OCI-LY3 (cell line): ENCODE measurements around the gene PRCD.
"Not testable (repeated sequence)": the region's sequence is repeated elsewhere in the genome, so short reads cannot be mapped to it uniquely, and the experiment has no call there.

ENCODE experiments used
- CTCF ChIP-seq: fragments of 200-600, 300-600 bp; sonication (generic); IDR thresholded peaks from 2 replicates; pipeline ENCODE4 v1.5.1; 2014; ENCODE audit warnings: antibody characterized with exemption, low read length, low read depth
- EZH2phosphoT487 ChIP-seq: fragments of 200-600 bp; shearing (Covaris generic); IDR thresholded peaks from 2 replicates; pipeline ENCODE4 v1.6.1; 2018; ENCODE audit warnings: antibody characterized with exemption, mixed run types, low read depth

DNA sequence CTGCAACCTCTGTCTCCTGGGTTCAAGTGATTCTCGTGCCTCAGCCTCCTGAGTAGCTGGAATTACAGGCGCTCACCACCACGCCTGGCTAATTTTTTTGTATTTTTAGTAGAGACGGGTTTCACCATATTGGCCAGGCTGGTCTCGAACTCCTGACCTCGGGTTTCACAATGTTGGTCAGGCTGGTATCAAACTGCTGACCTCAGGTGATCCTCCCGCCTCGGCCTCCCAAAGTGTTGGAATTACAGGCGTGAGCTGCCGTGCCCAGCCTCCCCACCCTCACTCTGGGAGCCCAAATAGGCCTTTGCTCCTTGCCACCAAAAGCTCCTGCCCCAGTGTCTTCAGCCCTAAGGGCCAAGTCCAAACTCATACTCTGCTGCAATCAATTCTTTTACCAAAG, 18.2 kb upstream of the PRCD start:
- TF ChIP-seq CTCF, EZH2phosphoT487: not testable (repeated sequence)
